Fibroblast of skin of left quadriceps (primary cell): ENCODE data around the gene SCAF8.
"Not testable (repeated sequence)": the region's sequence is repeated elsewhere in the genome, so short reads cannot be mapped to it uniquely, and the experiment has no call there.

Experiments
- DNase-seq, 2 experiments: peaks; one replicate each; pipeline ENCODE4 v3.0.0-alpha.2; 2013; ENCODE audit warnings: low read depth in 2 of 2

The SCAF8 gene

GRCh38 chr6:154783229-154783628 is 50.0 kb downstream of the SCAF8 start:
- DNase-seq = no peak

DNA sequence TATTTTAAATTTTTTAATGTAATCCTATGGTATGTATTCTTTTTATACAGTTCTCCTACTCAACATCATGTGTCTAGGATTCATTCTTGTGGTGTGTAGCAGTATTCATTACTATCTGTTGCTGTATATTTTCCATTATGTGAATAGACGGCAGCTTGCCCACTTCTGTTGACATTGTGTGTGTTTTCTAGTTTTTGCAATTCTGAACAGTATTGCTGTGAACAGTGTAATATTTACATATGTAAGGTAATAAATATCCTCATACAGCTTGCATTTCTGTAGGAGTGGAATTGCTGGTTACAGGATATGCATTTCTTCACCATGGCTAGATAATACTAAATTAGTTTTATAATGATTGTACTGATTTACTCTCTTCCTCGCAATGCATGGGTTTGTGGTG is 51.9 kb downstream of the SCAF8 start:
- no peak for DNase-seq

DNA sequence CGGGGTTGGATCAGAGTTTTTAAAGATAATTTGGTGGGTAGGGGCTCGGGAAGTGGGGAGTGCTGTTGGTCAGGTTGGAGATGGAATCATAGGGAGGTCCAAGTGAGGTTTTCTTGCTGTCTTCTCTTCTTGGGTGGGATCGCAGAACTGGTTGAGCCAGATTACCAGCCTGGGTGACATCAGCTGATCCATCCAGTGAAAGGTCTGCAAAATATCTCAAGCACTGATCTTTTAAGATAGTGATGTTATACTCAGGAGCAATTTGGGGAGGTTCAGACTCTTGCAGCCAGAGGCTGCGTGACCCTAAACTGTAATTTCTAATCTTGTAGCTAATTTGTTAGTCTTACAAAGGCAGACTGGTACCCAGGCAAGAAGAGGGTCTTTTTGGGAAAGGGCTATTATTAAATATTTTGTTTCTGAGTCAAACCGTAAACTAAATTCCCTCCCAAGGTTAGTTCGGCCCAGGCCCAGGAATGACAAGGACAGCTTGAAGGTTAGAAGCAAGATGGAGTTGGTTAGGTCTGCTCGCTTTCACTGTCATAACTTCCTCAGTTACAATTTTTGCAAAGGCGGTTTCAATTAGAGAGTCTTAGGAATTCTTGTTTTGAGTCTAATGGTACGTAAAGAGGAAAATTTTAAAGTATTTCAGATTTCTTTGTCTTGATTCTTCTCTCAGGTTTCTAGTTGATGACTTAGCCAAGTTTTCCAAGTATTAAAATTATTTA is 53.1 kb downstream of the SCAF8 start:
- DNase-seq = no peak

- DNase-seq = peak; percentile 44 to 61
Observed at GRCh38 chr6:154791556-154792317, 58.5 kb downstream of the SCAF8 start.

DNA sequence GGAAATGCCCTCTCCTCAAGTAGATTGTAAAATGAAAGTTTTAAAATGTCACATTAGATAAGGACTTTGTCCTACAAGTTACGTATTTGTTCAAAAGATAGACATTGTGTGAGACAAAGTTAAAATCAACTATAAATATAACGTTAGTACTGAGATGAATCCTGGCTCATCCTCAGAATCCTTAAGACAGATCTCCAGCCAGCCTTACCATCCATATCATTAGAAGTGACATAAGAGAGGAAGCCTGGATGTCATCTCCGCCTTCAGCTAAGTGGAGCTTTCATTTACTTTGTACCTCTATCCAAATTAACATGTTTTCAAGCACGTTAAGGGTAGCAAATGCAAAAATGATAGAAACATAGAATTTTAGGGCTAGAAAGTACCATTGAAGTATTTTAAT is 59.1 kb downstream of the SCAF8 start:
- DNase-seq = no peak

DNA sequence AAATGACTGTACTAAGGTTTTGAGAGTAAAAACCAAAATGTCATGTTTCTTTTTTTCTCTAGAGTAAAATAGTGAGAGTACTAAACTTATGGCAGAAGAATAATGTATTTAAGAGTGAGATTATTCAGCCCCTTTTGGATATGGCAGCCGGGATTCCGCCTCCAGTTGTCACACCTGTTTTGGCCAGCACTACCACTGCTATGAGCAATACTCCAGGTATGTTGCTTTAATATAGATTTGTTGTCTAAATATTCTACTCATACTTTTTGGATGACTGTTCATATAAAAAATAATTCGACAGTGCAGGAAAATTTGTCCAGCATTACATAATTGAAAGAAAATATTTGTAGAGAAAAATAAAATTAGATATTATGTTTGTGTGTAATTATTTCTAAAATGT is 59.5 kb downstream of the SCAF8 start:
- DNase-seq = no peak

GRCh38 chr6:154796484-154796883 is 63.3 kb downstream of the SCAF8 start:
- no peak for DNase-seq

GRCh38 chr6:154797857-154798256 is 64.6 kb downstream of the SCAF8 start:
- no peak for DNase-seq

DNA sequence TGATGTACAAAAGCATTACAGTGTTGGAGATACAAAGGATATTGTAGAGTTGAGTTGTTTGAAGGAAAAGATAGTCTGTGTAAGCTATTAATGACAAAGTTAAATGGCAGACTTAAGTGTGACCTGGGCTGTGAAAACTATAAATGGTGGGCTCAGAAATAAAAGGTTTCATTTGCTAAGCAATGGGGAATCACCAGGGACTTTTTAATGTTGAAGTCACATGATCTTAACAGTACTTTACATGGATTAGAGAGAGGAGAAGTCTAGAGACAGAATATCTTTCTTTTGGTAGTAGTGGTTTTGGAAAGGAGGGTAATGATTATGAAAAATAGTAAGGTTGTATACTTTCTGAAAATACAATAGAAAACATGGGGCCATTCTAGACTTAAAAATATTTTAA is 67.1 kb downstream of the SCAF8 start:
- DNase-seq = no peak

GRCh38 chr6:154805288-154805911 is 72.2 kb downstream of the SCAF8 start:
- DNase-seq = peak in 1 of 2 experiments; percentile 20

- no peak for DNase-seq
Observed at GRCh38 chr6:154806804-154807203, 73.6 kb downstream of the SCAF8 start.

- DNase-seq = not testable (repeated sequence)
Observed at GRCh38 chr6:154811663-154812062, 78.4 kb downstream of the SCAF8 start.

GRCh38 chr6:154814063-154814462 is 80.8 kb downstream of the SCAF8 start:
- DNase-seq = no peak

GRCh38 chr6:154815938-154816820 is 83.0 kb downstream of the SCAF8 start:
- peak; percentile 36 to 42 for DNase-seq

DNA sequence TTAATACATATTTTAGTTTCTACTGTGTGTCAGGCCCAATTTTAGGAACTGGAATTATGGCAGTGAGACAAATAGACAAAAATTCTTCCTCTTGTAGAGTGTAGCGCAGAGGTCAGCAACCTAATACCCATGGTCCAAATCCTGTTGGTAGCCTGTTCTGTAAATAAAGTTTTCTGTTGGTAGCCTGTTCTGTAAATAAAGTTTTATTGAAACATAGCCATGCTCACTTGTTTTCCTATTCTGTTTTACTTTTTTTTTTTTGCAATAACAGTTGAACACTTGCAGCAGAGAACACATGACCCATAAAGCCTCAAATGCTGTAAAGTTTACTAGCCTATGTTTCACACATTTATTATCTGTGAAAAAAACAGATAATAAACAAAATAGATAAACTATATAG is 87.9 kb downstream of the SCAF8 start:
- no peak for DNase-seq

DNA sequence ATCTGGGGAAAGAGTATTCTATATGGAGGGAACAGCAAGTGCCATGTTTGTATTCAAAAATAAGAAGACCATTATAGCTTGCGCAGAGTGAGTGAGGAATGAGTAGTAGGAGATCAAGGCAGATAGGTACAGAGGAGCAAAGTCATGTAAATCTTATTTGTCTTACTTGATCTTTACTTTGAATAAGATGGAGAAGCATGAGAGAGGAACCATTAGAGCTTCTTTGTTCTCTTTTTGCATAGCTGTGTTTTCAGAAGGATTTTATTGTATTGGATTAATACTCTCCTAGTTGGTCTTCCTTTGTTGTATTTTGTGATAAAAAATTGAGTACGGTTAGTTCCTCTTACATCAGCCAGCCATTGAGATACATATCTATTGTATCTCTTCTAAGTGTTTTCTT is 88.4 kb downstream of the SCAF8 start:
- DNase-seq = no peak

GRCh38 chr6:154822947-154823558 is 89.8 kb downstream of the SCAF8 start:
- DNase-seq = no peak

DNA sequence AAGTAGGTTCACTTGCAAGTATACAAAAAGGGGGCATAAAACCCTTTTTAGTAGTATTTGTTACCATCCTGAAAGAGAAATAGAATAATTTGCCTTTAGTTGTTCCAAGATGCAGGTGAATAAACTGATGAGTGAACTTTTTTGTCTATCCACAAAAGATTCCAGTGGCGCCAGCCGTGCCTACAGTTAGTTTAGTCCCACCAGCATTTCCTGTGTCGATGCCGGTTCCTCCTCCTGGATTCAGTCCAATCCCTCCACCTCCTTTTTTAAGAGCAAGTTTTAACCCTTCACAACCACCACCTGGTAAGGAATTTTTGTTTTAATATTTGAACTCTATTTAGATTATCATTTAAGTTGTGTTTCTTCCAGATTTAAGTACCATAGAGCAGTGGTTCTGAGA is 90.9 kb downstream of the SCAF8 start:
- no peak for DNase-seq

GRCh38 chr6:154829970-154830369 is 96.8 kb downstream of the SCAF8 start:
- no peak for DNase-seq

- no peak for DNase-seq
Observed at GRCh38 chr6:154830771-154831170, 97.6 kb downstream of the SCAF8 start.

DNA sequence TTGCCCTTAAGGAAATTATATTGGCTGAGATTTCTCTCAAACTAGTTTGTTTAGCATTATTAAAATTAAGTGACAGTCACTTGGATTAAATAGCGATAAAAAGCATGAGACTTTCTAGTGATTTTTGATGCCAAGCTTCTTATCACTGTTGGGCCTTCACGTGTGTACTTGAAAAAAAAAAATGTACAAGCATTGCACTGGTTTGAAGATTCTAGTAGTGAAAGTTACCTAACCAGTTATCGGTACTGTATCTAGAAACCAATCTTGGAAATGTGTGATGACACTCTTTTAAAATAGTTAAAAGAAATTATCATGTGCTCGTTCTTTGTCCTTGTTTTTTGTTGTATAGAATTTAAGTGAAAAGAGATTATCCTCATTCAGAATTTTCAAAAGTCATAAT is 102.1 kb downstream of the SCAF8 start:
- no peak for DNase-seq
